GM18861 (cell line): Measurements from ENCODE around the gene PFN3.

Experiments
- ATAC-seq: cut with Tn5 transposase; IDR thresholded peaks from one replicate; pipeline ENCODE4 v1.9.1; 2021; ENCODE audit not compliant: unreplicated experiment

PFN3 gene

GRCh38 chr5:177438468-177438867 is 38.0 kb upstream of the PFN3 start:
- no peak for ATAC-seq

DNA sequence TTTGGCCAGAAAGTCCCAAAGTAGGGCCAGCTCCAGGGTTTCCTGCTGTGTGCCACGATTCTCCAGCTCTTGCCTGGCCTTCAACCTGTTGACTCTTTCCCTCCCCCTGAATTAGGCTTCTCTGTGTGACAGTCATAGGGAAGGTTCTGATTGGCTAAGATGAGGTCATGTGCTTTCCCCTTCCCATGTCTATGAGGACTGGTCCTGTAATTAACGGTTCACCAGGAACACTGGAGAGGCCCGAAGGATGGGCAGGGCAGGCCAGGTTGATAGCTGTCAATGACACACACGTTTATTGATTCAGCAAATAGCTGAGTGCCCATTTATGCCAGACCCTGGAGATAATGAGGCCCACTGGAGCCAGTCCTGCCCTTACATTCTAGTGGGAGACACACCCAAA is 37.2 kb upstream of the PFN3 start:
- no peak for ATAC-seq

GRCh38 chr5:177435847-177436536 is 35.5 kb upstream of the PFN3 start:
- ATAC-seq = no peak

DNA sequence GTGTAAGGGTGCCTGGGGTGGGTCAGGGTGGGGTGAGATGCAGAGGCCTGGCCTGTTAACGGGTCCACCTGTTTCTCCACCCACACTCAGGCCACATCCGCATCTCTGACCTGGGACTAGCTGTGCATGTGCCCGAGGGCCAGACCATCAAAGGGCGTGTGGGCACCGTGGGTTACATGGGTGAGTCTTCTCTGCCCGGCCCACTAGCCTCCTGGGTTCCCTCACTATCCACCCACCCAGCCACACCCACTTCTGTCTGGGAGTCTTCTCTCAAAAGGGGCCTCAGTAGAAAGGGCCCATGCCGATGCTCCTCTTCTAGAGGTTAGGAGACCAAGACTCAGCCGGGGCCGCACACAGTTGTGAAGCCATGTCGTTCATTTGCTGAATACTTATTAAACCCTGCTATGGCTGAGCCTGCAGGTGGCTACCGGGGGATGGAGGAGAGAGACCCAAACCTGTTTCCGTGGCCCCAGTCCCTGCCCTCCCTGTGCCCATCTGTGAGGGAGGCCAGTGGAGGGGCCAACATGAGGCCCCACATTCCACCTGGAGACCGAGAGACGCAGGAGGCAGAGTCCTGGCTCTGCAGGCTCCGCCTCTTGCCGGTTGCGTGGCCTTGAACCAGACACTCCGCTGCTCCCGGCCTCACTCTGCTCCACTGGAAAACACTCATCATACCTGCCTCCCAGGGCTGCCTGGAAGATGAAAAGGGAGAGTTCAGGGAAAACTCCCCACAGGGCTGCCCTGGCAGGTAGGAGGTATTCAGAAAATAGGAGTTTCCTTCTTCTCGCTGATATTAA is 34.7 kb upstream of the PFN3 start:
- no peak for ATAC-seq

DNA sequence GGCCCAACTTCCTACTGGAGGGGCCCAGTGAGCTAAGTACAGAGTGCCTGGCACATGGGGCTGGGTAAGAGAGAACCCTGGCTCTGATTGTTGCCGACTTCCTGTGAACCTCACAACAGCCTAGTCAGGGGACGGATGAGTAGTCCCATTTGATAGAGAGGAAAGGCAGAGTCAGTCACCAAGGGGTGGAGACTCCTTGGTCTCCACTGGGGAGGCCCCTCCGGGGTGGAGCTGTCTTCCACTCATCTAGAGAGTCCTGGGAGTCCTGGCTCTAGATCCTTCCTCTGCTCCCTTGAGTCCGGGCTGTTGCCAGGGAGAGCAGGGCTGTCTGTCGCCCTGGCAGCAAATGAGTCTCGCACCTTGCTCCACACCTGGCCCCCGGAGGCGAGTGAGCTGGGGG is 34.0 kb upstream of the PFN3 start:
- no peak for ATAC-seq

DNA sequence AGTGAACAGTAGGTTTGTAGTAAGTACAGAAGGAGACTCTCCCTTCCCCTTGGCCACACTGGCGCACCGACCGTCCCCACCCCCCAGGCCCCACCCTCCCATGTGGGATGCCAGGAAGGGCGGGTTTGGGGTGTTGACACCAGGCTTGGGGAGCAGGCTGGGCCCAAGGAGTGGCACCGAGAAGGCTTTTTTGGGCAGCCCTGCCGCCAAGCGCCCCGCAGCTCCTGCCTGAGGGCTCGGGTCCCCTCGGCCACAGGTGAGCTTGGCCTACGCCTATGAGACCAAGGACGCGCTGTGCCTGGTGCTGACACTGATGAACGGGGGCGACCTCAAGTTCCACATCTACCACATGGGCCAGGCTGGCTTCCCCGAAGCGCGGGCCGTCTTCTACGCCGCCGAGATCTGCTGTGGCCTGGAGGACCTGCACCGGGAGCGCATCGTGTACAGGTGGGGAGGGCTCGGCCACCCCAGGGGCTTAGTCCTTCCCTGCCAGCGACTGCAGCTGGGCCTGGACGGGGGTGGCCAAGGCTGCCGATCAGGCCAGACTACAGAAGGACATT is 33.3 kb upstream of the PFN3 start:
- no peak for ATAC-seq

- no peak for ATAC-seq
Observed at GRCh38 chr5:177432839-177433657, 32.6 kb upstream of the PFN3 start.

GRCh38 chr5:177432143-177432838 is 31.8 kb upstream of the PFN3 start:
- no peak for ATAC-seq

- ATAC-seq = peak; percentile 47
Observed at GRCh38 chr5:177431317-177432142, 31.1 kb upstream of the PFN3 start.

DNA sequence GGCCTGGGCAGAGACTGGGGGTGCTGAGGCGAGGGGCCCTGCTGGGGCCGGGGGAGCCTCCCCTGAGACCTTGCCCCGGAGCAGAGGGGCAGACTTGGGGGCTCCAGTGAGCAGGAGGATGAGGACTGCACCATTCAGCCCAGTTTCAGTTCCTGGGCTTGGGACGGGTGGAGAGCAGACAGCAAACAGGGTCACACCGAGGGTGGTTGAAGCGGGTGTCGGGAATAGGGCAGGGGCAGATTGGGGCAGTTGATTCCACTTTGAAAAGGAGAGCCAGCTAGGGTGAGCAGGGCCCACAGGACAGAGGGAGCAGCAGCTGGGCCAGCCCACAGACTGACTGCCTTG is 30.5 kb upstream of the PFN3 start:
- ATAC-seq = no peak

DNA sequence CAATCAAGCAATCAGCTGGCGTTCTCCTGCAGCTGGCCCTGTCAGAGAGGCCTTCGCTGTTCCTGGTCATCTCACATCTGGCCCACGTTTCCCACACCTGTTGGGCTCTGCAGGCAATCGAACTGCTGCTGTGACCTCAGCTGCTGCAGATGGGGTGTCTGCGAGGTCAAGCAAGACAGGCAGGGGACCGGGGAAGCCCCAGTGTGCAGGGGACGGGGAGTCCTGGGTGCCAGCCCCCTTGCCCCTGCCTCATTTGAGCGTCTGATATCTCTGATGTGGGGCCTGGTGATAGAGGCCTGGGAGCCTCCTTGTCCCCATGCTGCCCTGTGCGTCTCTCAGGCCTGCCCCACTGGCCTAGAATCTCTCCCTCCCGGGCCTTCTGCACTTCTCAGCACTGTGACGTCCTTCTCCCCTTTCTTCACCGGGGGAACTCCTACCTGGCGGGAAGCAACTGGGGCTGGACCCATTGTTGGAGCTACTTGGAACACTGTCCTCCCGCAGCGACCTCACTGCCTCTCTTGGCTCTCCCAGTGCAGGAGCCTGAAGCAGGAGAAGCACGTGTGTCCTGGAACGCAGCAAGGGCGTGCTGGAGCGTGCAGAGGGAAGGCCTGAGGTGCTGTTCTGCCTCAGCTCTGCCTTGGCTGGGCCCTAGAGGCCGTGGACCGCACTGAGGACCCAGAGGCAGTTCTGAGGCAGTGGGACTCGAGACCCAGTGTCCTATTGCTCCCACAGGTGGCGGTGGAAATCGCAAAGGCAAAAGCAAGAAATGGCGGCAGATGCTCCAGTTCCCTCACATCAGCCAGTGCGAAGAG is 29.9 kb upstream of the PFN3 start:
- no peak for ATAC-seq

DNA sequence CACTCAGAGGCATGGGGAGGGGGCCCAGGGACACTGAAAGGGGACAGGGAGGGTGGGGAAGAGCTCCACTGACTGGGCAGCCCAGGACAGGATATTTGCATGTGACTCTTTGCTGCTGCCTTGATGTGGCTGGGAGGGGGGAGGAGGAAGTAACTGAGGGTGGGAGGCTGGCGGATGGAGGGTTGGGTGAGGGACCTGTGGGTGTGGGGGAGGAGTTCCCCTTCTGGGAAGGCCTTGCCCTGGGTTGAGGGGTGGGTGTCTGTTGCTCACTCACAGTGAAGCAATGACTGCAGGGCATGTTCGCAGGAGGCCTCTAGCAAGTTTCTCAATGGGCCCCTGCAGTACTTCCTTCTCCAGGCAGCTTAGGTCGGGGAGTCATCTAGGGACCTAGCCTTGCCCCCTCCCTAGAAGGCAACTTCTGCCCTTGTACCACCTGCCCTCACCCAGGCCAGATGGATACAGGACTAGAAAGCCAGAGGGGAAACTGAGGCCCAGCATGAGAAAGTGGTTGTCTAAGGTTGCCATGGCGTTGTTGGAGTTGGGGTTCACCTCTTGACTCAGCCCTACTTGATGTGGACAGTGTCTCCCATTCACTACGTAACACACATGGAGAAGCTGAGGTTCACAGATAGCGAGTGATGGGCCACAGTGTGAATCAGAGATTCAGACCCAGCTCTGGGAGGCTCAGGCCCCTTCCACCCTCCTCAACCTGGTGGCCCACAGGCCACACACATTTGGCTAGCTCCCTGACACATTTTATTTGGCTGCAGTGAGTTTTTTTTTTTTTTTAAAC is 29.0 kb upstream of the PFN3 start:
- ATAC-seq = no peak

- ATAC-seq = no peak
Observed at GRCh38 chr5:177428574-177429217, 28.2 kb upstream of the PFN3 start.

GRCh38 chr5:177427919-177428573 is 27.6 kb upstream of the PFN3 start:
- no peak for ATAC-seq

DNA sequence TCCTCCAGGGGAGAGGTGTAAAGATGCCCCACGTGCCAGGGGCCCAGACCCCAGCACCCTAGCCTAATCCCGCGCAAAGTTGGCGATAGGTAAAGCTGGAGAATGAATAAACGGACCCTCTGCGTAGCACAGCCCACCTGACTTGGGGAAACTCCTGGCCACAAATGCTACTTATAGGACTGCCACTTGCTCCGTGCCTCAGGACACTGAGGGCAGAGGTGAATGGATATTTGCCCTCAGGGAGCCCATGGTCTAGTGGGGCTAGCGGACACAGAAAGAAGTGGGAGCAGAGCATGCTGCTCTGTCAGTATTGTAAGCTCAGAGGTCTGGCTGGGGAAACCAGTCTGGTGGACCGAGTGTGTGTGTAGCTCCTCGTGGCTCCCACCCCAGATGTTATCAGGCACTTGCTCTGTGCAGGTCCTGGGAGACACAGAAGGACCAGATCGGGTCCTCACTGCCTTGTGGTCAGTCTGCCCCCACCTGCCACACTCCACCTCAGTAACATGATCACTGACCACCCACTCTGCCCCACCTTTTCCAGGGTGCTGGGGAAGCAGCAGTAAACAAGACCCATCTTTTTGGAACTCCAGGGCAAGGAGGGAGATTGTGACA is 26.9 kb upstream of the PFN3 start:
- no peak for ATAC-seq

DNA sequence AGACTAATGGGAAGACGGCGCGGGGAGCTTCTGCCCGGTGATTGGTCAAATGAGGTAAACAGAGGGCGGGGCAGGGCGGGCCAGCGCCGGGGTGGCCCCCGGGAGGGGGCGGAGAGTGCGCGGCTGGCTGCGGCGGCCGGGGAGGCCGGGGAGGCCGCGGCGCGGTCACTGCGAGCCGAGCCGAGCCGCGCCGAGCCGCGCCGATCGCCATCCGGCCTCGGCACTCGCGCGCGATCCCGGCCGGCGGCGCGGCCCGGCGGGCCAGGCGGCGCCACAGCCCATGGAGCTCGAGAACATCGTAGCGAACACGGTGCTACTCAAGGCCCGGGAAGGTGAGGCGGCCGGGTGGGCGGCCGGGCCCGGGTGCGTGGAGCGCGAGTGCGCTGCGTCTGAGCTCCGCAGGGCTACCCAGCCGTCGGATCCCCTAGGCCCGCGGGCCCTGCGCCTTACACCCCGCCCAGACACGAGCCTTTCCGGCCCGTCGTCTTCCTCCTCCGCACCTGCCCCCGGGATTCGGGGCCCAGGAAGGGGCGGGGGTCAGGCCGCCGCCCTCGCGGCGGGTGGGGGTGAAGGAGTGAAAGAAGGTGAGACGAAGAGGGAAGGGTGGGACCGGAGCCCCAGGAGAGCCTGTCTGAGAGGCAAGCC is 26.2 kb upstream of the PFN3 start, which contains the start of gene GRK6:
TSS of gene GRK6 (plus strand) at position 111 of the 645 bp plus-strand sequence. CDS start at position 281, 170 bp downstream.
- ATAC-seq = peak; percentile 1
